GM19395 (cell line): Measurements from ENCODE around the gene ZBTB17.
A peak's percentile ranks its signal among the peaks of the same experiment; 100 is the strongest.
"Not testable (repeated sequence)": the region's sequence is repeated elsewhere in the genome, so short reads cannot be mapped to it uniquely, and the experiment has no call there.

Experiments
- ATAC-seq: cut with Tn5 transposase; IDR thresholded peaks from one replicate; pipeline ENCODE4 v1.9.1; 2021; ENCODE audit warnings: mild to moderate bottlenecking, moderate library complexity; ENCODE audit not compliant: unreplicated experiment

ZBTB17 gene

GRCh38 chr1:15988856-15989736 lies 13.2 kb upstream of the ZBTB17 start:
- no peak for ATAC-seq

GRCh38 chr1:15985611-15986297 lies 9.9 kb upstream of the ZBTB17 start:
- ATAC-seq: no peak

GRCh38 chr1:15983275-15983674 lies 7.4 kb upstream of the ZBTB17 start:
- ATAC-seq: no peak

- no peak for ATAC-seq
Measured at GRCh38 chr1:15981679-15982078, 5.8 kb upstream of the ZBTB17 start.

GRCh38 chr1:15977947-15978346 lies 2.0 kb upstream of the ZBTB17 start:
- not testable (repeated sequence) for ATAC-seq

GRCh38 chr1:15975358-15975804 lies 520 bp downstream of the ZBTB17 start:
- peak; percentile 46 for ATAC-seq

- ATAC-seq: peak; percentile 37
Measured at GRCh38 chr1:15974855-15975254, 1.0 kb downstream of the ZBTB17 start.

GRCh38 chr1:15973772-15974171 lies 2.1 kb downstream of the ZBTB17 start:
- ATAC-seq: no peak

GRCh38 chr1:15972409-15972808 lies 3.5 kb downstream of the ZBTB17 start:
- ATAC-seq: no peak

- no peak for ATAC-seq
Measured at GRCh38 chr1:15970911-15971310, 5.0 kb downstream of the ZBTB17 start.

- no peak for ATAC-seq
Measured at GRCh38 chr1:15969321-15969880, 6.5 kb downstream of the ZBTB17 start.

- no peak for ATAC-seq
Measured at GRCh38 chr1:15968172-15968571, 7.7 kb downstream of the ZBTB17 start.

GRCh38 chr1:15966956-15967344 lies 9.0 kb downstream of the ZBTB17 start:
- no peak for ATAC-seq

- ATAC-seq: peak; percentile 79
Measured at GRCh38 chr1:15966081-15966955, 9.6 kb downstream of the ZBTB17 start.

- no peak for ATAC-seq
Measured at GRCh38 chr1:15965228-15965767, 10.6 kb downstream of the ZBTB17 start.

- peak; percentile 34 for ATAC-seq
Measured at GRCh38 chr1:15963968-15964648, 11.8 kb downstream of the ZBTB17 start.

GRCh38 chr1:15963363-15963967 lies 12.4 kb downstream of the ZBTB17 start:
- ATAC-seq: no peak

- no peak for ATAC-seq
Measured at GRCh38 chr1:15962671-15963362, 13.1 kb downstream of the ZBTB17 start.

- ATAC-seq: no peak
Measured at GRCh38 chr1:15962176-15962575, 13.7 kb downstream of the ZBTB17 start.
